Lung (tissue), 12 donors: Measurements from ENCODE around the gene ATP8B4. TPM values are rescaled to one million over a fixed set of nuclear protein-coding genes. Genes with fewer than 3 reads are reported as not detected.

ENCODE experiments used
- ATAC-seq: fragments of 200-7000 bp; cut with Tn5 transposase; one replicate; pipeline ENCODE4 v1.9.1; 2020; ENCODE audit warnings: moderate number of reproducible peaks; ENCODE audit not compliant: insufficient read depth, low FRiP score
- DNase-seq, 3 donors: peaks; one replicate each; pipeline ENCODE4 v3.0.0-alpha.2; 2013 to 2017
- H3K27ac ChIP-seq, 2 donors: one replicate each; pipeline ENCODE4 v1.5.1; 2013; ENCODE audit warnings: mild to moderate bottlenecking in 2 of 2, moderate library complexity in 2 of 2, control low read depth in 1 of 2, inconsistent platforms in 1 of 2, low read depth in 1 of 2, low read length in 1 of 2
- H3K27me3 ChIP-seq, 3 donors: one replicate each; pipeline ENCODE4 v1.5.1; 2013; ENCODE audit warnings: low read length in 2 of 3; ENCODE audit not compliant: control insufficient read depth in 3 of 3, insufficient read depth in 3 of 3
- H3K36me3 ChIP-seq, 4 donors: one replicate each; pipeline ENCODE4 v1.5.1; 2013; ENCODE audit warnings: low read length in 4 of 4, mild to moderate bottlenecking in 1 of 4, moderate library complexity in 1 of 4; ENCODE audit not compliant: control insufficient read depth in 4 of 4, insufficient read depth in 4 of 4
- H3K4me1 ChIP-seq, 5 donors: one replicate each; pipeline ENCODE4 v1.5.1; 2013; ENCODE audit warnings: low read length in 5 of 5, mild to moderate bottlenecking in 2 of 5, moderate library complexity in 1 of 5; ENCODE audit not compliant: control insufficient read depth in 5 of 5, insufficient read depth in 5 of 5
- H3K4me3 ChIP-seq: one replicate; pipeline ENCODE4 v1.5.1; 2013; ENCODE audit warnings: mild to moderate bottlenecking, control low read depth, moderate library complexity
- H3K9ac ChIP-seq, 2 donors: one replicate each; pipeline ENCODE4 v1.5.1; 2013; ENCODE audit warnings: low read length in 2 of 2, control low read depth in 1 of 2; ENCODE audit not compliant: insufficient read depth in 1 of 2
- H3K9me3 ChIP-seq, 4 donors: one replicate each; pipeline ENCODE4 v1.5.1; 2013; ENCODE audit warnings: low read length in 3 of 4, mild to moderate bottlenecking in 1 of 4, moderate library complexity in 1 of 4; ENCODE audit not compliant: control insufficient read depth in 4 of 4, insufficient read depth in 3 of 4
- WGBS, 2 donors: extraction: QIAGEN DNeasy Blood & Tissue Kit; methylation state at CpG; one replicate each; pipeline ENCODE4 v1.1.7; 2013; 5-methylcytosine and 5-hydroxymethylcytosine counted together
- polyA plus RNA-seq, 2 donors: library from polyadenylated mRNA; stranded (reverse); fragments of 200-250 nt; gene quantifications; one replicate each; pipeline ENCODE4 v1.2.1, GENCODE V29; 2013
- total RNA-seq, 2 donors: library from RNA; depleted of rRNA in 1 of 2; stranded (reverse); fragments of >200 nt in 1 of 2; gene quantifications; one replicate each; pipeline ENCODE4 v1.2.1, GENCODE V29; 2014 to 2021
- TF ChIP-seq, protein P1 (sequence below): IDR thresholded peaks from 2 replicates; pipeline ENCODE4 v1.5.1; 2012; ENCODE audit warnings: mild to moderate bottlenecking; ENCODE audit errors: control extremely low read depth, extremely low read depth
- donor health status: control.
- donor health status: control.
- donor health status: Bipolar disorder and iron deficiency.
- donor health status: healthy.
- donor health status: DM: yes; HTN: yes; CAD: no.

Gene ATP8B4
- total and polyA plus RNA-seq, 4 donors: 1.6 to 23.1 (median 3.3) TPM

DNA sequence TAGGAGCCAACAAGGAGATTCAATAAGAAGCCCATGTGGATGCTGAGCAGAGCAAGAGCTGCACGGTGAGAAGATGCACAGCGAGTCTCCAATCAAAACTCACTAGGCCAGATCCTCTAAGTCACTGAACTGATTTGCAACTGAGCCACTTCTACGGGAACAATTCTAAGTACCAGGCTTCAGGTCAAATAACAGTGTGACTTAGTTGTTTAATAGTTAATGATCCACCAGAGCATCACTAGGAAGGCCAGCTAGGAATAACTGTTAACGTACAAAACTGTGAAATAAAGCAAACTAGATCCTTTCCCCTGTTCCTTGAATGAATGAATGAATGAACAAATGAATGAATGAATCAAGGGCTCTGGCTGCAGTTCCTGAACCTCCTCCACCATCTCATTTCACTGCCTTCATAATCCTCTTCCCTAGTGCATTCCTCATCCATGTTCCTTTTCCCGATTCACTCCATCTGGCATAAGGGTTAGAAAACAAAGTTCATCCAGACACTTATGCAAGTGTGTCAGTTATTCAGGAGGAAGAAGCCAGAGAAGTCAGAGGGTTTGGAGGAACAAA, 59.7 kb downstream of the ATP8B4 start:
- 86 to 87% methylated on average over 5 of the region's 5 CpGs for WGBS, 2 donors
- peaks cover 0 to 13% (median 0%) of the 10 kb centered on the region in 5 donors for H3K4me1 ChIP-seq
- no peak overlapping the region for H3K9ac ChIP-seq
- H3K27me3 ChIP-seq: no peaks in the 10 kb centered on the region
- DNase-seq (no peak), ATAC-seq (no peak)
- no peak overlapping the region for H3K27ac ChIP-seq
- TF ChIP-seq, protein P1, sequence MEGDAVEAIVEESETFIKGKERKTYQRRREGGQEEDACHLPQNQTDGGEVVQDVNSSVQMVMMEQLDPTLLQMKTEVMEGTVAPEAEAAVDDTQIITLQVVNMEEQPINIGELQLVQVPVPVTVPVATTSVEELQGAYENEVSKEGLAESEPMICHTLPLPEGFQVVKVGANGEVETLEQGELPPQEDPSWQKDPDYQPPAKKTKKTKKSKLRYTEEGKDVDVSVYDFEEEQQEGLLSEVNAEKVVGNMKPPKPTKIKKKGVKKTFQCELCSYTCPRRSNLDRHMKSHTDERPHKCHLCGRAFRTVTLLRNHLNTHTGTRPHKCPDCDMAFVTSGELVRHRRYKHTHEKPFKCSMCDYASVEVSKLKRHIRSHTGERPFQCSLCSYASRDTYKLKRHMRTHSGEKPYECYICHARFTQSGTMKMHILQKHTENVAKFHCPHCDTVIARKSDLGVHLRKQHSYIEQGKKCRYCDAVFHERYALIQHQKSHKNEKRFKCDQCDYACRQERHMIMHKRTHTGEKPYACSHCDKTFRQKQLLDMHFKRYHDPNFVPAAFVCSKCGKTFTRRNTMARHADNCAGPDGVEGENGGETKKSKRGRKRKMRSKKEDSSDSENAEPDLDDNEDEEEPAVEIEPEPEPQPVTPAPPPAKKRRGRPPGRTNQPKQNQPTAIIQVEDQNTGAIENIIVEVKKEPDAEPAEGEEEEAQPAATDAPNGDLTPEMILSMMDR: no peak
- H3K36me3 ChIP-seq: no peaks in the 10 kb centered on the region
- no peak overlapping the region for H3K4me3 ChIP-seq
- H3K9me3 ChIP-seq: no peaks in the 10 kb centered on the region

DNA sequence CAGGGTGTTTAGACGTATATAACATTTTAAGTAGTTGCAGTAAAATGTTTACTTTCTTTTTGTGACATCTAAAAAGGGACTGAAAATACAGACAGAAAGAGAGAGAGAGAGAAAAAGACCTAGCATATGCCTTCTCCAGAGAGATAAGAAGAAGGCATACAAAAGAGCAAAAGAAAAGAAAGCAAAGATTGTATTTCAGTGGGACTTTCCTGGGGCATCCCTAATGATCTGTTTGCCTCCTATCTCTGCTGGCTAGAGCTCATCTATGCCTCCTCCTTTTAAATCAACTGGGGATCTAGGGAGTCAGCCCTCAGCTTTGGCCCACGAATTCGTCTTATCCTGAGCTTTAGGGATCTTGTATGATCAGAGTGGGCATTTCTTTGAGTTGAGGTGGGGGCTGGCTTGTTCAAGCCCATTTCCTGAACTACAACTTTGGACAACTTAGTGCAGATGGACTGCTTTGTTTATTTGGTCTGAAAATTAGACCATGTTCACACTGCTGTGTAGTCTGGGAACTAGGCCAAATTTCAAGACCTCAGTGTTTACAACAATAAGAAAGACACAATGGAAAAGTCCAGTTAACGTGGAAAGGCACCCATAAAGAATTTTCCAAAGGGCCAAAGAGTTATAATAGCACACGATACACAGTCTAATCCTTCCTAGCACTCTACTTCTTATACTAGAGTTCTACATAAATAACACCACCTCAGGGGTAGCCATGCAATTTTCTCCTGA, 61.0 kb downstream of the ATP8B4 start:
- DNase-seq (peak; percentile 17 to 83 (median 74)), ATAC-seq (no peak)
- Histone ChIP-seq H3K4me1 (peaks cover 0 to 13% (median 0%) of the 10 kb centered on the region in 5 donors), H3K4me3 (no peak overlapping the region), H3K27me3 (no peaks in the 10 kb centered on the region), H3K27ac (no peak overlapping the region), H3K9ac (no peak overlapping the region), H3K9me3 (no peaks in the 10 kb centered on the region), H3K36me3 (no peaks in the 10 kb centered on the region)
- TF ChIP-seq, protein P1: no peak
- WGBS, 2 donors: 44 to 46% methylated on average over 5 of the region's 5 CpGs

DNA sequence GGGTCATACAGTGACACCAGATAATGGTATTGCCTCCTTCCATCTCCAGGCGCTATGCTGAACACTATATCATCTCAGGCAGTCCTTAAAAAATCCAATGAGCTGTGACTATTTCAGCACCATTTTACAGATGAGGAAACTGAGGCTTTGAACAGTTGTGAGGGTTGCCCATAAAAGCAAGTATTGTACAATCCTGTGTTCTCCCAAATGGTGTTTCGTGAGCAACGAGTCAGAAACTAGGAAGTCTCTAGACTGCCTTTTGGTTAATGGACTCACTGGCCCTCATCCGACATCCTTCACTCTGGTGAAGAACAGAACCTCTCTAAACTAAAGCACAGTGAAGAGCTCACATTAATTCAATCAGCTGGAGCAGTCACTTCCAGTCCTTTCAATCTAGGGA, 61.8 kb downstream of the ATP8B4 start:
- DNase-seq (no peak), ATAC-seq (no peak)
- TF ChIP-seq, protein P1: no peak
- no peak overlapping the region for H3K27ac ChIP-seq
- no peaks in the 10 kb centered on the region for H3K27me3 ChIP-seq
- WGBS, 2 donors: 58 to 88% methylated on average over 4 of the region's 4 CpGs
- no peaks in the 10 kb centered on the region for H3K9me3 ChIP-seq
- H3K4me1 ChIP-seq: peaks cover 0 to 13% (median 0%) of the 10 kb centered on the region in 5 donors
- H3K36me3 ChIP-seq: no peaks in the 10 kb centered on the region
- H3K4me3 ChIP-seq: no peak overlapping the region
- no peak overlapping the region for H3K9ac ChIP-seq
